ENCODE results near the gene SPTAN1.

SPTAN1 gene

GRCh38 chr9:128595471-128595870 is 43.1 kb downstream of the SPTAN1 start:
- no peak for FAIRE-seq
- no peak for DNase-seq (ENCODE audit: low spot score)

GRCh38 chr9:128600099-128600498 is 47.7 kb downstream of the SPTAN1 start:
- no peak for DNase-seq (ENCODE audit: low spot score)
- no peak for FAIRE-seq

GRCh38 chr9:128603697-128604096 is 51.3 kb downstream of the SPTAN1 start:
- no peak for DNase-seq (ENCODE audit: low spot score)
- no peak for FAIRE-seq

GRCh38 chr9:128607642-128608350 is 55.4 kb downstream of the SPTAN1 start:
- no peak for FAIRE-seq
- no peak for DNase-seq (ENCODE audit: low spot score)

GRCh38 chr9:128610897-128611296 is 58.5 kb downstream of the SPTAN1 start:
- FAIRE-seq (no peak), DNase-seq (ENCODE audit: low spot score) (no peak)

GRCh38 chr9:128611600-128612394 is 59.4 kb downstream of the SPTAN1 start:
- DNase-seq (ENCODE audit: low spot score) (no peak), FAIRE-seq (no peak)

- DNase-seq (ENCODE audit: low spot score), result no peak
- FAIRE-seq, result no peak
These were observed 62.3 kb downstream of the SPTAN1 start for GRCh38 chr9:128614728-128615127.

- FAIRE-seq, result no peak
These were observed 63.2 kb downstream of the SPTAN1 start for GRCh38 chr9:128615571-128615970.

GRCh38 chr9:128617943-128618342 is 65.6 kb downstream of the SPTAN1 start:
- no peak for FAIRE-seq
- DNase-seq (ENCODE audit: low spot score), result no peak

More at GRCh38 chr9:128615571-128615970, 63.2 kb downstream of the SPTAN1 start:
- no peak for DNase-seq (ENCODE audit: low spot score)

GRCh38 chr9:128619127-128619526 is 66.7 kb downstream of the SPTAN1 start:
- no peak for DNase-seq (ENCODE audit: low spot score)
- FAIRE-seq, result no peak

GRCh38 chr9:128619779-128620178 is 67.4 kb downstream of the SPTAN1 start:
- DNase-seq (ENCODE audit: low spot score) (no peak), FAIRE-seq (no peak)

GRCh38 chr9:128621730-128622455 is 69.5 kb downstream of the SPTAN1 start:
- DNase-seq (ENCODE audit: low spot score), result no peak
- FAIRE-seq, result no peak

- DNase-seq (ENCODE audit: low spot score) (no peak), FAIRE-seq (no peak)
These were observed 72.2 kb downstream of the SPTAN1 start for GRCh38 chr9:128624566-128624965.

- no peak for DNase-seq (ENCODE audit: low spot score)
- no peak for FAIRE-seq
These were observed 73.2 kb downstream of the SPTAN1 start for GRCh38 chr9:128625391-128626146.

GRCh38 chr9:128626181-128626580 is 73.8 kb downstream of the SPTAN1 start:
- FAIRE-seq (no peak), DNase-seq (ENCODE audit: low spot score) (no peak)

GRCh38 chr9:128627127-128627715 is 74.8 kb downstream of the SPTAN1 start:
- DNase-seq (ENCODE audit: low spot score) (no peak), FAIRE-seq (no peak)

- FAIRE-seq (no peak), DNase-seq (ENCODE audit: low spot score) (no peak)
These were observed 75.5 kb downstream of the SPTAN1 start for GRCh38 chr9:128627906-128628305.

GRCh38 chr9:128628471-128629048 is 76.2 kb downstream of the SPTAN1 start:
- DNase-seq (ENCODE audit: low spot score) (no peak), FAIRE-seq (no peak)

GRCh38 chr9:128629136-128629535 is 76.7 kb downstream of the SPTAN1 start:
- FAIRE-seq (no peak), DNase-seq (ENCODE audit: low spot score) (no peak)

- DNase-seq (ENCODE audit: low spot score), result no peak
- FAIRE-seq, result no peak
These were observed 77.6 kb downstream of the SPTAN1 start for GRCh38 chr9:128629852-128630545.

Measured in RCC 7860 (cell line).